Measurements from ENCODE around the gene PATJ.
"Not testable (repeated sequence)": the region's sequence is repeated elsewhere in the genome, so short reads cannot be mapped to it uniquely, and the experiment has no call there.

Gene PATJ

DNA sequence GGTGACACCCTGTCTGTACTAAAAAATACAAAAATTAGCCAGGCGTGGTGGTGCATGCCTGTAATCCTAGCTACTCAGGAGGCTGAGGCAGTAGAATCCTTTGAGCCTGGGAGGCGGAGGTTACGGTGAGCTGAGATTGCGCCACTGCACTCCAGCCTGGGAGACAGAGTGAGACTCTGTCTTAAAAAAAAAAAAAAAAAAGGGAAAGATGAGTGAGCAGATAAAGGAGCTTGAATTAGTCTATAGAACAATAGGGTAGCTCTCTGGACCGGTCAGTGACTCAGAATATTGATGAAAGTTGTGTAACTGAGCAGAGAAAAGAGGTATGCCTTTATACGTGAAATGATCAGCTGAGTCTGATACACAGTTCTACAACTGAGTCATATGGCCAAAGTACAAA is 95.3 kb downstream of the PATJ start:
- not testable (repeated sequence) for DNase-seq

DNA sequence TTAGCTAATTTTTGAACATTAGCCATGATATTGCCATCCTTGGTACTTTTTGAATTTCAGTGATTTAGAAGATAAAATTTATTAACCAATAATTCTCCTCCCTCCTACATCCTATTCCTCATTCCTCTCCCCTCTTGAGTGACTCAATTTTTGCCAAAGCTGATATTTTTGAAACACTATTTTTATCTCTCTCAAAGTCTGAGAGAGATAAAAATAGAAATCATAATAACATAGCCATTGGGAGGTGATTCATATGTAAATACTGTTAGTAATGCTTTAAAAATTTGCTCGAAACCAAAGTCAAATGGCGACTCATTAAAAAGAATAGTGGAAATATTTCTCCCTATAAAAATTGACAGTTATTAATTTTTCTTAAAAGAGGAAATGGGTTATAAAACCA is 97.4 kb downstream of the PATJ start:
- no peak for DNase-seq

DNA sequence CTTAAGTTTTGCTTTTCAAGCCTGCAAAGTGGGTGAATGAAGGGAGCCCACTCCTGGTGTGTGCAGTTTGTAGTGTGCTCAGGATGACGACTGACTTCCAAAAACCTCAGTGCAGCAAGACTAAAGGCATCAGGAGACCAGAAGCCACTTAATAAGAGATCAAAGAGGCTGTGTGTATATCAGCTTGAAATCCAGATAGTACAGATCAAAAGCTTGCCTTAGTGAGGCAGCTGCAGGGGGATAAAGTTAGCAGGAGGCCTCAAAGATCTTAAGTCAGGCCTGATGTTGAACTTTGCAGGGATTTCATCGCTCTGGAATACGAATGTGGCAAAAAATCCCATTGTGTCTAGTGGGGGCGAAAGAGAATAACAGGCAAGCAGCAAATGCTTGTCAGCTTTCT is 99.8 kb downstream of the PATJ start:
- no peak for DNase-seq

GRCh38 chr1:61842863-61843514 is 100.7 kb downstream of the PATJ start:
- DNase-seq: no peak

DNA sequence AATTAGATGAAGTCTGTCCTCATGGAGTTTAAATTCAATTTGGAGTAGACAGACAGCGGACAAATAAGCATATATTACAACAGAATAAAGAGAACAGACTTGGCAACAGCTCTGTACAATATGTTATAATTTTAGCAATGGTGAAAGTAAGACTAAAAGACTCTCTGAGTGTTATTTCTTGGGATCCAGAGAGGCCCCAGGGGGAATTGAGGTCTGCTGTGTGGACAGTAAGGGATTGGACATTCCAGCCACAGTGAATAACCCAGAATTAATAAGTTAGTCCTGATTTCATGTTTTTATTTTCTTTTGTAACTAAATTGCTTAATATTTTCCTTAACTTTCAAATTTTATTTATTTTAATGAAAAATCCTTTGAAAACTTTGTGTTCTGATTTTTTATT is 101.7 kb downstream of the PATJ start:
- no peak for DNase-seq

GRCh38 chr1:61844664-61845063 is 102.4 kb downstream of the PATJ start:
- DNase-seq: not testable (repeated sequence)

- no peak for DNase-seq
Observed at GRCh38 chr1:61851235-61851634, 109.0 kb downstream of the PATJ start.

GRCh38 chr1:61851849-61852669 is 109.8 kb downstream of the PATJ start:
- peak; percentile 1 for DNase-seq

GRCh38 chr1:61852670-61853015 is 110.4 kb downstream of the PATJ start:
- no peak for DNase-seq

DNA sequence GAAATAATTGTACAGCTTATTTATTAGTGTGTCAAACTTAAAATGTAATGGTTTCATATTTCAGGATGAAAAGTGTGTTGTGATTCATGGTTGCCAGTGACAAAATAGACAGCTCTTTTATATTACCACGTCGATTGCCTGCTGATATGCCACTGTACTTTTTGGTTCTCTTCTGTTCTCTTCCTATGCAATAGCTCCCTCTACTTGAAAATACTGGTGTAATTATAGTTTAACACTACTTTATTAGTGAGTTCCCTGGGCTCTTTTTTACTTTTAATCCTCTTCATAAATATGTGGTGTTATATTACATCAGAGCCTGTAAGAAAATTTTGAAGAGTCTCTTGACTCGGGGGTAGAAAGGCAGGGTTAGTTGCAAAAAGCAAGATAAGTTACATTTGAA is 111.3 kb downstream of the PATJ start:
- no peak for DNase-seq

GRCh38 chr1:61864489-61864888 is 122.2 kb downstream of the PATJ start:
- no peak for DNase-seq

- no peak for DNase-seq
Observed at GRCh38 chr1:61865646-61866220, 123.5 kb downstream of the PATJ start.

- no peak for DNase-seq
Observed at GRCh38 chr1:61869691-61870109, 127.4 kb downstream of the PATJ start.

GRCh38 chr1:61872206-61872605 is 129.9 kb downstream of the PATJ start:
- DNase-seq: no peak

DNA sequence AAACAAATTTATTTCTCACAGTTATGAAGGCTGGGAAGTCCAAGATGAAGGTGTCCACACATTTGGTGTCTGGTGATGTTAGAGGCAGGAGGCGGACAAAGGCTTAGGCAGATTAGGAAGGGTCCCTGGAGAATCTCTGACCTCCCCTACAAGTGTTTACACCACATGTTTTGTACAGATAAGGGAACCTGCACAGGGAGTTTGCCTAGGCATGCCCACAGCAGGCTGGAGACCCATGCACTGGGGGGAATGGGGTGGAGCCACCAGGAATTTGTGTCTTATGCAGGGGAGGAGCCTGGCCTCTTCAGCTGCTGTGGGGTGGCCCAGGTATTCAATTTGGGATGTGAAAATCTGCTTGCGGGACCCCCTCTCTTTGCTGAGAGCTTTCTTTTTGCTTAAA is 131.3 kb downstream of the PATJ start:
- no peak for DNase-seq

DNA sequence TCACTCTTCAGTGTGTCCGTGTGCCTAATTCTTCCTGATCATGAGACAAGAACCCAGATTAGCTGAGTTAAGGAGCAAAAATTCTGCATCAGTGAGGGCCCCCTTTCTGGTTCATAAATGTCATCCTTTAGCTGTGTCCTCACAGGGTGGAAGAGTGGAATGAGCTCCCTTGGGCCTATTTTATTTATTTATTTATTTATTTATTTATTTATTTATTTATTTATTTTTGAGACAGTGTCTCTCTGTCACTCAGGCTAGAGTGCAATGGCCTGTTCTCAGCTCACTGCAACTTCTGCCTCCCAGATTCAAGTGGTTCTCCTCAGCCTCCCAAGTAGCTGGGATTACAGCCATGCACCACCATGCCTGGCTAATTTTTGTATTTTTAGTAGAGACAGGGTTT is 131.7 kb downstream of the PATJ start:
- no peak for DNase-seq

GRCh38 chr1:61875198-61875597 is 132.9 kb downstream of the PATJ start:
- no peak for DNase-seq

DNA sequence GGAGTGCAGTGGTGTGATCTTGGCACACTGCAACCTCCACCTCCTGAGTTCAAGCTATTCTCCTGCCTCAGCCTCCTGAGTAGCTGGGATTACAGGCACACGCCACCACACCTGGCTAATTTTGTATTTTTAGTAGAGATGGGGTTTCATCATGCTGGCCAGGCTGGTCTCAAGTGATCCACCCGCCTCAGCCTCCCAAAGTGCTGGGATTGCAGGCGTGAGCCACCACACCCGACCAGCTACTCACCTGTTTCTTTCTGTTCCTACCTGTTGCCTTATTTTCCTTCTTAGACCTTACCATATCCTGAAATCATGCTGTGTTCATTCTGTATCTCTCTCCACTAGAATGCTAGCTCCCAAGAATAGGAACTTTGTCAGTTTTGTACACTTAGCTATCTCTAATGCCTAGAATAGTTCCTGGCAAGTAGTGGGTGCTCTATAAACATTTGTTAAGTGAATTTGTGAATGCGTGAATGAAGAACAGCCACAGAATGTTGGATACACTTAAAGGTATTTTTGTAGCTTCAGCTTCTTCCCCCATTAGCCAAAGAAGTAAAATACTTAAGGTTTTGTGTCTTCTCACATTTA is 137.7 kb downstream of the PATJ start:
- not testable (repeated sequence) for DNase-seq

DNA sequence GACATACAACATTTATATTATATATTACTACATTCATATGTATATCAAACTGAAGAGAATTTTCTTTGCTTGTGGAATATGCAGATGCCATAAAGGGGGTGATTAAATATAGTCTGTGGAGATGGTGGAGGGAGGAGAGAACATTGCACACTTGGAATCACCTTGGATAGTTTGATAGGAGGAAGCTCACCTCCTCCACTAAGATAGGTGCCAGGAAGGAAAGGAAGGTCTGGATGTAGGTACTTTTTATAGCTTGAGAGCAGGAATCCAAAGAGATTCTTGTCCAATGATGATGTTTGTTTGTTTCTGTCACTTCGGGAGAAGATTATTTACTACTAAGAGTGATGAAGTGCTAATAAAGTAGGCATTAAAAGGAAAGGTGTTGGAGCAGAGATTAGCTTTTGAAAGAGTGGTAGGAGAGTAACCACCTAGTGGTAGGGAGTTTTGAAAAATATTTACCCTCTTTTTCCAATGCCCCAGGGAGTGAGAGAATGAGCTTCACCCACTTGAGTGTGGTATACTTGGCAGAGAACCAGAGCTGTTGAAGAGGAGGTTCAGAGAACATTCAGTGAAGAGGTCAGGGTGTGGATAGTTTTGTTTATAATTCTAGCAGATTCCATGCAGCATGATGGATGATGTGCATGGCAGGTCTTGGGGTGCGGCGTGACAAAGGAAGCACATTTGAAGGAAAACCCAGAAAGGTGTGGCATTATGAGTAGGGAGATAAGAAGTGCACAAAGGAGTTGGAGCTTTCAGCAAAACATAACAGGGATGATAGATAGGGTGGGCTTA is 145.0 kb downstream of the PATJ start:
- peak; percentile 38 for DNase-seq

DNA sequence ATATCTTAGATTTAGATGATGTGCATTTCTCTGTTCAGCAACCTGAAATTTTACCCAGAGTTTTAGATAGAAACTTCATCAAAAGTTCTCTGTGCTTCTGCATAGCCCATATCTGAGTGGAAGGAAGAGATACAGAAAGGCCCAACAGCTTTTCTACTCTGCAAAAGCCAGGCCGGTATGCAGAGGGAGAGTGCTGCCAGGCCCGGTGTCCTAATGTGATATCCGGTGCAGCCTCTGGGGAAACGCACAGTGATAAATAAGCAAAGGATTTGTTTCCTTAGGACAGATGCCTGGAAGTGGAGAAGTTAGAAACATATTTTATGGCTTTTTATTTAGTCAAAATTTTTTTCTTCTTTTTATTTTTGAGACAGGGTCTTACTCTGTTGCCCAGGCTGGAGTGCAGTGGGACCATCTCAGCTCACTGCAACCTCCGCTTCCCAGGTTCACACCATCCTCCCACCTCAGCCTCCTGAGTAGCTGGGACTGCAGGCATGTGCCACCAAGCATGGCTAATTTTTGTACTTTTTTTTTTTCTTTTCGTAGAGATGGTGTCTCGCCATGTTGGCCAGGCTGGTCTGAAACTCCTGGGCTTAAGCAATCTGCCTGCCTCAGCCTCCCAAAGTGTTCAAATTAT is 145.8 kb downstream of the PATJ start:
- no peak for DNase-seq

DNA sequence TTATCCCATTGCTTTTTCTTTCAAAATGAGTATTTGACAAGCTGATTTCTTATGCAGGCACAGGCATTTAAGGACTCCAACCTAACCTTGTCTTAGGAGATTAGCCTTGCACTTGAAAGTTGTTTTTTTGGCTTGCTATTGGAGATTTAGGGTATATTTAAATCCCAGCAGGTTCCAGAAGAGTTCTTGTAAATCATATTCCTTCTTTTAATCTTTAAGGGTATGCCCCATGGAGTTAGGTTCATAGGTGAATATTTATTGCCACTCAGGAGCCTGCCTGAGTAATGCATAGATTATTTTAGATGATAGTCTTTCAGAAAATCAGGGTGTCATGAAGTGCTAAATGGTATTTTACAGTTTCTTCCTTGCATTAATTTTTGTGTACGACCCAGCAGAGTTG is 146.5 kb downstream of the PATJ start:
- no peak for DNase-seq

DNA sequence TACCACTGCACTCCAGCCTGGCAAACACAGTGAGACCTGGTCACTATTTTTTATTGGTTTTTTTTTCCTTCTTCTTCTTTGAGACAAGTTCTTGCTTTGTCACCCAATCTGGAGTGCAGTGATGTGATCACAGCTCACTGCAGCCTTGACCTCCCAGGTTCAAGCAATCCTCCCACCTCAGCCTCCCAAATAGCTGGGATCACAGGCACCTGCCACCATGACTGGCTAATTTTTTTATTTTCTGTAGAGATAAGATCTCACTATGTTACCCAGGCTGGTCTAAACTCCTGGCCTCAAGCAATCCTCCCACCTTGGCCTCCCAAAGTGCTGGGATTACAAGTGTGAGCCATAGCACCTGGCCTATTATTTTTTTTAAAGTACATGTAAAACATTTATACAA is 148.2 kb downstream of the PATJ start:
- not testable (repeated sequence) for DNase-seq

- no peak for DNase-seq
Observed at GRCh38 chr1:61892977-61893376, 150.7 kb downstream of the PATJ start.

All from NCI-H1417 treated with DMSO at 0.1 percent for 48 hours (cell line).